Smooth muscle cell of trachea (primary cell): ENCODE data around the gene CD99L2. TPM values are rescaled to one million over a fixed set of nuclear protein-coding genes. Genes with fewer than 3 reads are reported as not detected.

Experiments
- total RNA-seq: library from RNA; depleted of rRNA; stranded (reverse); fragments of >200 nt; gene quantifications from 2 replicates; pipeline ENCODE4 v1.2.1, GENCODE V29; 2014

CD99L2 gene, protein sequence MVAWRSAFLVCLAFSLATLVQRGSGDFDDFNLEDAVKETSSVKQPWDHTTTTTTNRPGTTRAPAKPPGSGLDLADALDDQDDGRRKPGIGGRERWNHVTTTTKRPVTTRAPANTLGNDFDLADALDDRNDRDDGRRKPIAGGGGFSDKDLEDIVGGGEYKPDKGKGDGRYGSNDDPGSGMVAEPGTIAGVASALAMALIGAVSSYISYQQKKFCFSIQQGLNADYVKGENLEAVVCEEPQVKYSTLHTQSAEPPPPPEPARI
- total RNA-seq, result 51.6 and 93.0 TPM in 2 replicates

DNA sequence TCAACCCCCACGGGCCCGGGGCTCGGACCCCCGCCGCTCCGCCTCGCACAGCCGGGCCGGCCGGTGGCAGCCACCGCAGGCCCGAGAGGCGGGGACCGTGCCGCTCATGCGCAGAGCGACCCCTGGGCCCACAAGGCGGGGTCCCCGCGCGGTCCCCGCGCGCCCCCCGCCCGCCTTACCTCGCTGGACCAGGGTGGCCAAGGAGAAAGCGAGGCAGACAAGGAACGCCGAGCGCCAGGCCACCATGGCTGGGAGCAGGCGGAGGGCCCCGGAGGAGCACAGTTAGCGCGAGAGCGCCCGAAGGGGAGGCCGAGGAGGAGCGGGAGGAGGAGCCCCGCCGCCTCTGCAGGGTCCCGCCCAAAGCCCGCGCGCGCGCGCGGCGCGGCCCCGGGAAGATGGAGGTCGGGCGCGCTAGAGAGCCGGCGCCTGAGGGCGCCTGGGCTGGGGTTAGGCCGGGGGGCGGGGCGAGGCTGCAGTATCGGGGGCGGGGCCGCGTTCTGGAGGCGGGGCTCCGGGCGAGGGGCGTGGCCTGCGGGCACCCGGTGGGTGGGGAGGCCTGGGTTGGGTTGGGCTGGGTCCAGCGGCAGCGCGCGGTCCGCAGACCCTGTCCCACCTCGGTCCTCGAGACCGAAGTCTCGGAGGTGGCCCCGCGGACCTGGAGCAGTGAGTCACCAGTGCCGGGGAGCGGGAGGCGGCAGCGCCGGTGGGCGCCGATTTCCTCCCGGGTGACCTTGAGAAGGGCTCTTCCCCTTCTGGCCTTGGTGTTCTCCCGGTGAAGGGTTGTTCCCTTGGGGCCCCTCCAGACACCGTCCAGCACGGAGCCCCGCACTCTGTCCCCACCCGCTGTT lies at the start of gene CD99L2:
Gene CD99L2, minus strand, starts transcription at position 326 of the 848 bp plus-strand sequence. Its CDS starts 80 bp downstream, at position 246.

Other genes with a start within 250 kb of the CD99L2 start
- gene MTMR1, start 205.3 kb downstream of the CD99L2 start, total RNA-seq, result 23.1 and 29.1 TPM in 2 replicates
- gene HMGB3, start 84.7 kb upstream of the CD99L2 start, total RNA-seq, result 7.6 and 23.0 TPM in 2 replicates